ENCODE measurements around the gene C1S.

Gene C1S

DNA sequence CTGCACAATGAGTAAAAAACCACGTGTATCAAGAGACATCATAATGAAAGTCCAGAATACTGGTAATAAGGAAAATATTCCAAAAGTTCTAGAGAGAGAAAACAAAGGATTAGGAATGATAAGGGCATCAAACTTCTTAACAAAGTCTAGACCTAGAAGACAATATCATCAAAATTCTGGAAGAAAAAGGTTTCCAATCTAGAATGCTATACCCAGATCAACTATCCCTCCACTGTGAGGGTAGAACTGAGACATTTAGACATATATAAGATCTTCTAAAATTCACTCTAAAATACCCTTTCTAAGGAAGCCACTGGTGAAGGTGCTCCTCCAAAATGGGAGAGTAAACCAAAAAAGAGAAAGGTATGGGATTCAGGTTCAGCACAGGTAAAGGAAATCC lies 45.6 kb downstream of the C1S start:
- Histone ChIP-seq H3K4me1 (ENCODE audit: control insufficient read depth, insufficient read depth, low read length) (no peaks in the 10 kb centered on the region), H3K4me3 (ENCODE audit: low read depth, low read length) (no peak overlapping the region), H3K9me3 (ENCODE audit: control insufficient read depth, insufficient read depth, low read depth, low read length) (no peaks in the 10 kb centered on the region), H3K27ac (ENCODE audit: extremely low read depth, low read depth, low read length) (no peak overlapping the region), H3K36me3 (ENCODE audit: control insufficient read depth in 2 of 2, insufficient read depth in 1 of 2, low read length in 2 of 2) (peaks cover 0 to 17% of the 10 kb centered on the region in 2 experiments; a peak in 1 of 3 replicates)
- ChIA-PET CTCF (interaction anchor here (1.1 to 4.3 kb wide), 3 partner anchors 13 to 57 kb away, joined by 3 to 24 read pairs (median 18); partner anchors contain the start of gene C1R), POLR2A (no interaction called here)
- TF ChIP-seq ZNF248 (tag by site-specific recombination; IDR thresholded peaks at IDR 0.05) = no peak
- no peak for TF ChIP-seq ZNF510 (tag by site-specific recombination; IDR thresholded peaks at IDR 0.05; ENCODE audit: insufficient replicate concordance)
- no peak for TF ChIP-seq ZSCAN30 (tag by site-specific recombination; IDR thresholded peaks at IDR 0.05)
- TF ChIP-seq, protein P1, sequence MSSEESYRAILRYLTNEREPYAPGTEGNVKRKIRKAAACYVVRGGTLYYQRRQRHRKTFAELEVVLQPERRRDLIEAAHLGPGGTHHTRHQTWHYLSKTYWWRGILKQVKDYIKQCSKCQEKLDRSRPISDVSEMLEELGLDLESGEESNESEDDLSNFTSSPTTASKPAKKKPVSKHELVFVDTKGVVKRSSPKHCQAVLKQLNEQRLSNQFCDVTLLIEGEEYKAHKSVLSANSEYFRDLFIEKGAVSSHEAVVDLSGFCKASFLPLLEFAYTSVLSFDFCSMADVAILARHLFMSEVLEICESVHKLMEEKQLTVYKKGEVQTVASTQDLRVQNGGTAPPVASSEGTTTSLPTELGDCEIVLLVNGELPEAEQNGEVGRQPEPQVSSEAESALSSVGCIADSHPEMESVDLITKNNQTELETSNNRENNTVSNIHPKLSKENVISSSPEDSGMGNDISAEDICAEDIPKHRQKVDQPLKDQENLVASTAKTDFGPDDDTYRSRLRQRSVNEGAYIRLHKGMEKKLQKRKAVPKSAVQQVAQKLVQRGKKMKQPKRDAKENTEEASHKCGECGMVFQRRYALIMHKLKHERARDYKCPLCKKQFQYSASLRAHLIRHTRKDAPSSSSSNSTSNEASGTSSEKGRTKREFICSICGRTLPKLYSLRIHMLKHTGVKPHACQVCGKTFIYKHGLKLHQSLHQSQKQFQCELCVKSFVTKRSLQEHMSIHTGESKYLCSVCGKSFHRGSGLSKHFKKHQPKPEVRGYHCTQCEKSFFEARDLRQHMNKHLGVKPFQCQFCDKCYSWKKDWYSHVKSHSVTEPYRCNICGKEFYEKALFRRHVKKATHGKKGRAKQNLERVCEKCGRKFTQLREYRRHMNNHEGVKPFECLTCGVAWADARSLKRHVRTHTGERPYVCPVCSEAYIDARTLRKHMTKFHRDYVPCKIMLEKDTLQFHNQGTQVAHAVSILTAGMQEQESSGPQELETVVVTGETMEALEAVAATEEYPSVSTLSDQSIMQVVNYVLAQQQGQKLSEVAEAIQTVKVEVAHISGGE (tag by site-specific recombination; conservative IDR thresholded peaks at IDR 0.05; ENCODE audit: low read depth) = no peak
- TF ChIP-seq, protein P2, sequence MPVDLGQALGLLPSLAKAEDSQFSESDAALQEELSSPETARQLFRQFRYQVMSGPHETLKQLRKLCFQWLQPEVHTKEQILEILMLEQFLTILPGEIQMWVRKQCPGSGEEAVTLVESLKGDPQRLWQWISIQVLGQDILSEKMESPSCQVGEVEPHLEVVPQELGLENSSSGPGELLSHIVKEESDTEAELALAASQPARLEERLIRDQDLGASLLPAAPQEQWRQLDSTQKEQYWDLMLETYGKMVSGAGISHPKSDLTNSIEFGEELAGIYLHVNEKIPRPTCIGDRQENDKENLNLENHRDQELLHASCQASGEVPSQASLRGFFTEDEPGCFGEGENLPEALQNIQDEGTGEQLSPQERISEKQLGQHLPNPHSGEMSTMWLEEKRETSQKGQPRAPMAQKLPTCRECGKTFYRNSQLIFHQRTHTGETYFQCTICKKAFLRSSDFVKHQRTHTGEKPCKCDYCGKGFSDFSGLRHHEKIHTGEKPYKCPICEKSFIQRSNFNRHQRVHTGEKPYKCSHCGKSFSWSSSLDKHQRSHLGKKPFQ (tag by site-specific recombination; IDR thresholded peaks at IDR 0.05) = no peak
- no peak for TF ChIP-seq ZNF19 (tag by site-specific recombination; IDR thresholded peaks at IDR 0.05; ENCODE audit: low read depth)
- TF ChIP-seq ZNF596 (tag by site-specific recombination; IDR thresholded peaks at IDR 0.05) = no peak
- TF ChIP-seq HOXA7 (CRISPR knock-in tag; IDR thresholded peaks at IDR 0.05; ENCODE audit: borderline replicate concordance) = no peak
- TF ChIP-seq FEZF1 (tag by site-specific recombination; IDR thresholded peaks at IDR 0.05) = no peak
- no peak for TF ChIP-seq ZNF658 (tag by site-specific recombination; IDR thresholded peaks at IDR 0.05)
- no peak for TF ChIP-seq ZNF561 (tag by site-specific recombination; IDR thresholded peaks at IDR 0.05; ENCODE audit: borderline replicate concordance)
- no peak for TF ChIP-seq SETDB1 (IDR thresholded peaks at IDR 0.05; ENCODE audit: insufficient read length, low read length)
- no peak for TF ChIP-seq ZNF664 (tag by site-specific recombination; IDR thresholded peaks at IDR 0.05)
- TF ChIP-seq MEIS1 (CRISPR knock-in tag; IDR thresholded peaks at IDR 0.05; ENCODE audit: borderline replicate concordance) = no peak
- no peak for TF ChIP-seq ZNF677 (tag by site-specific recombination; IDR thresholded peaks at IDR 0.05)
- TF ChIP-seq ZNF292 (tag by site-specific recombination; IDR thresholded peaks at IDR 0.05; ENCODE audit: borderline replicate concordance, low read depth) = no peak
- no peak for TF ChIP-seq KLF16 (tag by site-specific recombination; IDR thresholded peaks at IDR 0.05)
- TF ChIP-seq ZNF404 (tag by site-specific recombination; IDR thresholded peaks at IDR 0.05) = no peak
- TF ChIP-seq ZNF335 (tag by site-specific recombination; conservative IDR thresholded peaks at IDR 0.05) = no peak
- TF ChIP-seq, protein P3, sequence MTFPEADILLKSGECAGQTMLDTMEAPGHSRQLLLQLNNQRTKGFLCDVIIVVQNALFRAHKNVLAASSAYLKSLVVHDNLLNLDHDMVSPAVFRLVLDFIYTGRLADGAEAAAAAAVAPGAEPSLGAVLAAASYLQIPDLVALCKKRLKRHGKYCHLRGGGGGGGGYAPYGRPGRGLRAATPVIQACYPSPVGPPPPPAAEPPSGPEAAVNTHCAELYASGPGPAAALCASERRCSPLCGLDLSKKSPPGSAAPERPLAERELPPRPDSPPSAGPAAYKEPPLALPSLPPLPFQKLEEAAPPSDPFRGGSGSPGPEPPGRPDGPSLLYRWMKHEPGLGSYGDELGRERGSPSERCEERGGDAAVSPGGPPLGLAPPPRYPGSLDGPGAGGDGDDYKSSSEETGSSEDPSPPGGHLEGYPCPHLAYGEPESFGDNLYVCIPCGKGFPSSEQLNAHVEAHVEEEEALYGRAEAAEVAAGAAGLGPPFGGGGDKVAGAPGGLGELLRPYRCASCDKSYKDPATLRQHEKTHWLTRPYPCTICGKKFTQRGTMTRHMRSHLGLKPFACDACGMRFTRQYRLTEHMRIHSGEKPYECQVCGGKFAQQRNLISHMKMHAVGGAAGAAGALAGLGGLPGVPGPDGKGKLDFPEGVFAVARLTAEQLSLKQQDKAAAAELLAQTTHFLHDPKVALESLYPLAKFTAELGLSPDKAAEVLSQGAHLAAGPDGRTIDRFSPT (tag by site-specific recombination; IDR thresholded peaks at IDR 0.05) = no peak

Measured in HEK293 (cell line).